Mesendoderm (in vitro differentiated cells): Measurements from ENCODE around the gene SNAP29.
"Not testable (repeated sequence)": the region's sequence is repeated elsewhere in the genome, so short reads cannot be mapped to it uniquely, and the experiment has no call there.

Source experiments
- DNase-seq: peaks from one replicate; pipeline ENCODE4 v3.0.0; 2013
- H2AK5ac ChIP-seq: 2 replicates; pipeline ENCODE4 v1.6.1; 2013; ENCODE audit warnings: low read length, inconsistent platforms
- H2BK120ac ChIP-seq: 2 replicates; pipeline ENCODE4 v1.6.1; 2013; ENCODE audit warnings: low read depth, mild to moderate bottlenecking, low read length, moderate library complexity, mixed read lengths
- H2BK15ac ChIP-seq: replicated peaks from 2 replicates; pipeline ENCODE4 v1.6.1; 2013; ENCODE audit warnings: low read depth, mild to moderate bottlenecking, moderate library complexity
- H2BK5ac ChIP-seq: 2 replicates; pipeline ENCODE4 v1.6.1; 2013; ENCODE audit warnings: low read length, inconsistent platforms
- H3K18ac ChIP-seq: 2 replicates; pipeline ENCODE4 v1.6.1; 2013; ENCODE audit warnings: mild to moderate bottlenecking, low read length, mixed read lengths
- H3K23ac ChIP-seq: one replicate; pipeline ENCODE4 v1.6.1; 2013; ENCODE audit warnings: low read length
- H3K27ac ChIP-seq: 2 replicates; pipeline ENCODE4 v1.5.1; 2013; ENCODE audit warnings: low read depth, mild to moderate bottlenecking, inconsistent platforms, low read length, moderate library complexity
- H3K27me3 ChIP-seq: 2 replicates; pipeline ENCODE4 v1.6.1; 2013; ENCODE audit warnings: low read length, control low read depth, mild to moderate bottlenecking, inconsistent platforms; ENCODE audit not compliant: insufficient read depth, poor library complexity
- H3K36me3 ChIP-seq: 2 replicates; pipeline ENCODE4 v1.6.1; 2013; ENCODE audit warnings: low read length, inconsistent platforms; ENCODE audit not compliant: control insufficient read depth, insufficient read depth
- H3K4ac ChIP-seq: one replicate; pipeline ENCODE4 v1.6.1; 2013; ENCODE audit warnings: low read depth, mild to moderate bottlenecking, low read length, moderate library complexity
- H3K4me1 ChIP-seq: 2 replicates; pipeline ENCODE4 v1.6.1; 2013; ENCODE audit warnings: low read depth, low read length, inconsistent platforms; ENCODE audit not compliant: control insufficient read depth
- H3K4me2 ChIP-seq: 2 replicates; pipeline ENCODE4 v1.6.1; 2013; ENCODE audit warnings: low read length
- H3K4me3 ChIP-seq: 2 replicates; pipeline ENCODE4 v1.5.1; 2013; ENCODE audit warnings: mild to moderate bottlenecking, low read length
- H3K56ac ChIP-seq: one replicate; pipeline ENCODE4 v1.6.1; 2013; ENCODE audit warnings: low read length
- H3K79me1 ChIP-seq: 2 replicates; pipeline ENCODE4 v1.6.1; 2013; ENCODE audit warnings: low read length, inconsistent platforms
- H3K79me2 ChIP-seq: 2 replicates; pipeline ENCODE4 v1.6.1; 2013; ENCODE audit warnings: mild to moderate bottlenecking, low read length; ENCODE audit not compliant: control insufficient read depth, insufficient read depth
- H3K9ac ChIP-seq: 2 replicates; pipeline ENCODE4 v1.6.1; 2013; ENCODE audit warnings: low read length, inconsistent platforms
- H4K5ac ChIP-seq: one replicate; pipeline ENCODE4 v1.6.1; 2013; ENCODE audit warnings: low read length
- H4K8ac ChIP-seq: one replicate; pipeline ENCODE4 v1.6.1; 2013; ENCODE audit warnings: low read depth, mild to moderate bottlenecking, control low read depth, low read length, moderate library complexity
- WGBS: extraction: QIAGEN DNeasy Blood & Tissue Kit; methylation state at CpG from one replicate; pipeline ENCODE4 v1.1.7; 2013; ENCODE audit warnings: low lambda C conversion rate, missing lambda C conversion rate; ENCODE audit not compliant: insufficient coverage; ENCODE audit errors: extremely low coverage; 5-methylcytosine and 5-hydroxymethylcytosine counted together

SNAP29 gene

GRCh38 chr22:20906387-20906767 is 47.6 kb downstream of the SNAP29 start:
- Histone ChIP-seq H3K4me2 (no peak overlapping the region), H3K4ac (no peak overlapping the region), H3K79me2 (no peaks in the 10 kb centered on the region), H2BK15ac (no peak overlapping the region), H2BK120ac (no peak overlapping the region), H3K4me1 (no peaks in the 10 kb centered on the region), H4K8ac (no peak overlapping the region), H3K27ac (no peak overlapping the region), H2AK5ac (no peak overlapping the region), H3K56ac (no peak overlapping the region), H3K36me3 (no peaks in the 10 kb centered on the region), H3K27me3 (no peaks in the 10 kb centered on the region), H3K23ac (no peak overlapping the region), H3K9ac (no peak overlapping the region), H3K18ac (no peak overlapping the region), H3K79me1 (no peaks in the 10 kb centered on the region), H2BK5ac (no peak overlapping the region), H4K5ac (no peak overlapping the region), H3K4me3 (no peak overlapping the region)
- no CpG with 5 or more reads among the region's 3 CpGs for WGBS
- no peak for DNase-seq

DNA sequence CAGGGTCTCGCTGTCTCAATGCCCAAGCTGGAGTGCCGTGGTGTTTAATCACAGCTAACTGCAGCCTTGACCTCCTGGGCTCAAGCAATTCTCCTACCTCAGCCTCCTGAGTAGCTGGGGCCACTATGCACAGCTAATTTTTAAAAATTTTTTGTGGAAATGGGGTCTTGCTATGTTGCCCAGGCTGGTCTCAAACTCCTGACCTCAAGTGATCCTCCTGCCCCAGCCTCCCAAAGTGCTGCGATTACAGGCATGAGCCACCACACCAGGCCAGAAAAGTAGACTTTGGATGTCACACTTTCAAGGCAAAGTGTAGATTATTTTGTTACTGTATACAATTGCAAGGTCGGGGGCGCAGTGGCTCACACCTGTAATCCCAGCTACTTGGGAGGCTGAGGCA is 49.9 kb downstream of the SNAP29 start:
- H2BK15ac ChIP-seq, H3K4me1 ChIP-seq, H3K56ac ChIP-seq, H3K18ac ChIP-seq, H3K23ac ChIP-seq, DNase-seq, H3K9ac ChIP-seq, H3K27ac ChIP-seq, H3K79me1 ChIP-seq, H2AK5ac ChIP-seq, H3K79me2 ChIP-seq, H2BK5ac ChIP-seq, H3K4ac ChIP-seq, H2BK120ac ChIP-seq, H3K36me3 ChIP-seq, H3K4me2 ChIP-seq, H4K8ac ChIP-seq, H3K4me3 ChIP-seq, H4K5ac ChIP-seq, H3K27me3 ChIP-seq: not testable (repeated sequence)
- no CpG with 5 or more reads among the region's 5 CpGs for WGBS

GRCh38 chr22:20909543-20910303 is 50.9 kb downstream of the SNAP29 start:
- Histone ChIP-seq H2AK5ac (no peak overlapping the region), H3K4ac (no peak overlapping the region), H3K4me2 (no peak overlapping the region), H3K4me1 (no peaks in the 10 kb centered on the region), H4K8ac (no peak overlapping the region), H3K79me2 (no peaks in the 10 kb centered on the region), H3K56ac (no peak overlapping the region), H3K27ac (no peak overlapping the region), H4K5ac (no peak overlapping the region), H3K18ac (no peak overlapping the region), H3K4me3 (no peak overlapping the region), H2BK15ac (no peak overlapping the region), H3K36me3 (no peaks in the 10 kb centered on the region), H3K9ac (no peak overlapping the region), H3K27me3 (no peaks in the 10 kb centered on the region), H2BK120ac (no peak overlapping the region), H3K79me1 (no peaks in the 10 kb centered on the region), H2BK5ac (no peak overlapping the region), H3K23ac (no peak overlapping the region)
- DNase-seq, result no peak
- WGBS, result no CpG with 5 or more reads among the region's 6 CpGs

DNA sequence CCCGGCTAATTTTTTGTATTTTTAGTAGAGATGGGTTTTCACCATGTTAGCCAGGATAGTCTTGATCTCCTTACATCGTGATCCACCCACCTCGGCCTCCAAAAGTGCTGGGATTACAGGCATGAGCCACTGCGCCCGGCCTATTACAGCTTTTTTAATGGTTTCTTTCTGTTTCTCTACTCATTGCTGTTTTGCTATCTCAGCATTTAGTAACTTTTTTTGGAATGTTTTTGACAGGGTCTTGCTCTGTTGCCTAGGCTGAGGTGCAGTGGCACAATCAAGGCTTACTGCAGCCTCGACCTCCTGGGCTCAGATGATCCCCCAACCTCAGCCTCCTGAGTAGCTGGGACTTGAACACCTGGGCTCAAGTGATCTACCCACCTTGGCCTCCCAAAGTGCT is 53.7 kb downstream of the SNAP29 start:
- Histone ChIP-seq H4K8ac (no peak overlapping the region), H4K5ac (no peak overlapping the region), H3K4me2 (no peak overlapping the region), H2BK15ac (no peak overlapping the region), H3K56ac (no peak overlapping the region), H3K23ac (no peak overlapping the region), H2BK5ac (no peak overlapping the region), H3K79me2 (peaks cover 2% of the 10 kb centered on the region), H3K9ac (no peak overlapping the region), H2AK5ac (no peak overlapping the region), H3K18ac (no peak overlapping the region), H3K79me1 (no peaks in the 10 kb centered on the region), H3K4me1 (no peaks in the 10 kb centered on the region), H2BK120ac (no peak overlapping the region), H3K27ac (no peak overlapping the region), H3K36me3 (no peaks in the 10 kb centered on the region), H3K27me3 (no peaks in the 10 kb centered on the region), H3K4me3 (no peak overlapping the region), H3K4ac (no peak overlapping the region)
- no CpG with 5 or more reads among the region's 6 CpGs for WGBS
- DNase-seq, result no peak

GRCh38 chr22:20916916-20917810 is 58.4 kb downstream of the SNAP29 start, which contains the start of gene CRKL:
TSS of gene CRKL (plus strand) at chr22:20917407. CDS start at chr22:20917935, 528 bp downstream.
- Histone ChIP-seq H3K79me2 (peaks cover 46% of the 10 kb centered on the region), H4K8ac (peak within 1 kb of the TSS; percentile 7), H4K5ac (no peak within 1 kb of the TSS), H2BK5ac (peak within 1 kb of the TSS; percentile 71), H3K27ac (peak within 1 kb of the TSS; percentile 77), H3K79me1 (no peaks in the 10 kb centered on the region), H3K4me3 (peak within 1 kb of the TSS; percentile 99), H3K56ac (peak within 1 kb of the TSS; percentile 98), H3K36me3 (no peaks in the 10 kb centered on the region), H3K4ac (peak within 1 kb of the TSS; percentile 66), H3K4me2 (peak within 1 kb of the TSS; percentile 82), H3K9ac (peak within 1 kb of the TSS; percentile 98), H3K23ac (peak within 1 kb of the TSS; percentile 97), H2BK120ac (no peak within 1 kb of the TSS), H3K18ac (peak within 1 kb of the TSS; percentile 69), H2AK5ac (no peak within 1 kb of the TSS), H3K4me1 (peaks cover 4% of the 10 kb centered on the region), H2BK15ac (no peak within 1 kb of the TSS), H3K27me3 (no peaks in the 10 kb centered on the region)
- WGBS, result no CpG with 5 or more reads among the region's 92 CpGs
- DNase-seq, result peak; percentile 99
